ENCODE measurements around the gene RP2. TPM values are rescaled to one million over a fixed set of nuclear protein-coding genes. Genes with fewer than 3 reads are reported as not detected.

The RP2 gene
- total RNA-seq, 4 donors from 2014 or later: 1.2 to 15.0 (median 11.1) TPM

GRCh38 chrX:46929439-46930261, 92.8 kb downstream of the RP2 start:
- intact Hi-C loops (cut with DNase I; ENCODE audit: low total_unique reads): no loop called here
- Histone ChIP-seq H3K9me3 (no peaks in the 10 kb centered on the region), H3K27ac (no peak overlapping the region), H3K36me3 (no peaks in the 10 kb centered on the region), H3K4me1 (no peaks in the 10 kb centered on the region), H3K27me3 (no peaks in the 10 kb centered on the region), H3K4me3 (no peak overlapping the region)
- DNase-seq: no peak
- WGBS, 2 donors (ENCODE audit: low coverage in 1 of 2): 56% methylated on average over 3 of the region's 3 CpGs; no CpG with 5 or more reads in 1 of the 2 donors
- in situ Hi-C loops (cut with MboI; ENCODE audit: low pct_ligation_motif_present in 1 of 4, low pct_unique_long_range_greater_than_20kb in 1 of 4, low sequenced_read_pairs in 3 of 4): no loop called here
- TF ChIP-seq POLR2A (IDR thresholded peaks at IDR 0.05) (no peak), POLR2AphosphoS5 (IDR thresholded peaks at IDR 0.05) (no peak), EP300 (IDR thresholded peaks at IDR 0.05; ENCODE audit: low read depth) (no peak)
- TF ChIP-seq, protein P1, sequence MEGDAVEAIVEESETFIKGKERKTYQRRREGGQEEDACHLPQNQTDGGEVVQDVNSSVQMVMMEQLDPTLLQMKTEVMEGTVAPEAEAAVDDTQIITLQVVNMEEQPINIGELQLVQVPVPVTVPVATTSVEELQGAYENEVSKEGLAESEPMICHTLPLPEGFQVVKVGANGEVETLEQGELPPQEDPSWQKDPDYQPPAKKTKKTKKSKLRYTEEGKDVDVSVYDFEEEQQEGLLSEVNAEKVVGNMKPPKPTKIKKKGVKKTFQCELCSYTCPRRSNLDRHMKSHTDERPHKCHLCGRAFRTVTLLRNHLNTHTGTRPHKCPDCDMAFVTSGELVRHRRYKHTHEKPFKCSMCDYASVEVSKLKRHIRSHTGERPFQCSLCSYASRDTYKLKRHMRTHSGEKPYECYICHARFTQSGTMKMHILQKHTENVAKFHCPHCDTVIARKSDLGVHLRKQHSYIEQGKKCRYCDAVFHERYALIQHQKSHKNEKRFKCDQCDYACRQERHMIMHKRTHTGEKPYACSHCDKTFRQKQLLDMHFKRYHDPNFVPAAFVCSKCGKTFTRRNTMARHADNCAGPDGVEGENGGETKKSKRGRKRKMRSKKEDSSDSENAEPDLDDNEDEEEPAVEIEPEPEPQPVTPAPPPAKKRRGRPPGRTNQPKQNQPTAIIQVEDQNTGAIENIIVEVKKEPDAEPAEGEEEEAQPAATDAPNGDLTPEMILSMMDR (IDR thresholded peaks at IDR 0.05): no peak

Other genes with a start within 250 kb of the RP2 start
- gene SLC9A7, start 77.9 kb upstream of the RP2 start, total RNA-seq: 10 to 100 TPM in 1 of 4 donors, 1 to 10 TPM in 2, under 1 TPM in 1; 0.82 to 29.2 (median 2.3) TPM
- gene JADE3, start 75.4 kb downstream of the RP2 start, total RNA-seq: 1 to 10 TPM in 3 of 4 donors, under 1 TPM in 1; 0.60 to 5.6 (median 3.1) TPM
- 1 to 10 TPM in 1 of 4 donors, under 1 TPM in 1, not detected in 2; 0.96 to 1.3 TPM for gene RGN, start 241.4 kb downstream of the RP2 start, total RNA-seq

Measured in transverse colon (tissue), 4 donors.